HEK293 (cell line): ENCODE results near the gene HJURP.

Experiments
- CTCF ChIA-PET: fragments of 350-600 bp; formaldehyde crosslinking; extraction: SDS; loops from one replicate; lab custom pipeline; 2021; ENCODE audit warnings: antibody characterized with exemption; lab: Yijun Ruan, JAX
- POLR2A ChIA-PET: fragments of 300-600 bp; formaldehyde crosslinking; extraction: SDS; loops from one replicate; lab custom pipeline; 2020; ENCODE audit warnings: antibody characterized with exemption, inconsistent platforms; lab: Yijun Ruan, JAX
- H3K27ac ChIP-seq: fragments of 200-500 bp; sonication (Bioruptor generic); 2 replicates; pipeline ENCODE4 v1.5.1; 2014; ENCODE audit warnings: low read depth, low read length, control low read depth, inconsistent platforms; ENCODE audit errors: extremely low read depth
- H3K36me3 ChIP-seq, 2 experiments: fragments of 200-500 bp in 1 of 2; sonication (Bioruptor generic) in 1 of 2; 1 replicate in 1 of 2; 2 replicates in 1 of 2; pipeline ENCODE4 v1.5.1; 2014 to 2017; ENCODE audit warnings: inconsistent platforms in 2 of 2, low read length in 2 of 2; ENCODE audit not compliant: control insufficient read depth in 2 of 2, insufficient read depth in 1 of 2
- H3K4me1 ChIP-seq: fragments of 200-500 bp; sonication (Bioruptor generic); 2 replicates; pipeline ENCODE4 v1.5.1; 2014; ENCODE audit warnings: mild to moderate bottlenecking, low read length, inconsistent platforms; ENCODE audit not compliant: control insufficient read depth, insufficient read depth
- H3K4me3 ChIP-seq: 2 replicates; pipeline ENCODE4 v1.5.1; 2011; ENCODE audit warnings: low read depth, mild to moderate bottlenecking, control low read depth, low read length, moderate library complexity
- H3K9me3 ChIP-seq: fragments of 200-500 bp; sonication (Bioruptor generic); 2 replicates; pipeline ENCODE4 v1.5.1; 2014; ENCODE audit warnings: low read depth, low read length, inconsistent platforms; ENCODE audit not compliant: control insufficient read depth, insufficient read depth
- BCL6B ChIP-seq: fragments of 450-650 bp; formaldehyde crosslinking; IDR thresholded peaks from 2 replicates; pipeline ENCODE4 v1.5.1; 2017; ENCODE audit warnings: missing biosample characterization, missing genetic modification characterization
- GLI4 ChIP-seq: fragments of 450-650 bp; formaldehyde crosslinking; IDR thresholded peaks from 2 replicates; pipeline ENCODE4 v1.5.1; 2016; ENCODE audit warnings: missing biosample characterization, missing genetic modification characterization
- HOXA7 ChIP-seq: sonication (generic); formaldehyde crosslinking; IDR thresholded peaks from 2 replicates; pipeline ENCODE4 v1.8.1; 2022; ENCODE audit warnings: missing genetic modification reagents, borderline replicate concordance
- KLF8 ChIP-seq: fragments of 450-650 bp; formaldehyde crosslinking; IDR thresholded peaks from 2 replicates; pipeline ENCODE4 v1.5.1; 2016; ENCODE audit warnings: missing biosample characterization, missing genetic modification characterization
- PRDM4 ChIP-seq: fragments of 450-650 bp; formaldehyde crosslinking; IDR thresholded peaks from 2 replicates; pipeline ENCODE4 v1.5.1; 2017; ENCODE audit warnings: missing biosample characterization, missing genetic modification characterization
- ZBTB8A ChIP-seq: fragments of 450-650 bp; formaldehyde crosslinking; IDR thresholded peaks from 2 replicates; pipeline ENCODE4 v1.5.1; 2016; ENCODE audit warnings: missing biosample characterization, missing genetic modification characterization
- ZFP37 ChIP-seq: fragments of 450-650 bp; formaldehyde crosslinking; IDR thresholded peaks from 2 replicates; pipeline ENCODE4 v1.5.1; 2016; ENCODE audit warnings: missing biosample characterization, missing genetic modification characterization
- ZNF121 ChIP-seq: fragments of 450-650 bp; formaldehyde crosslinking; IDR thresholded peaks from 2 replicates; pipeline ENCODE4 v1.5.1; 2016; ENCODE audit warnings: missing biosample characterization, missing genetic modification characterization
- ZNF155 ChIP-seq: fragments of 450-650 bp; formaldehyde crosslinking; IDR thresholded peaks from 2 replicates; pipeline ENCODE4 v1.5.1; 2016; ENCODE audit warnings: missing biosample characterization, missing genetic modification characterization
- ZNF223 ChIP-seq: fragments of 450-650 bp; formaldehyde crosslinking; IDR thresholded peaks from 2 replicates; pipeline ENCODE4 v1.5.1; 2016; ENCODE audit warnings: missing biosample characterization, missing genetic modification characterization
- ZNF248 ChIP-seq: fragments of 450-650 bp; formaldehyde crosslinking; IDR thresholded peaks from 2 replicates; pipeline ENCODE4 v1.5.1; 2017; ENCODE audit warnings: missing biosample characterization, missing genetic modification characterization
- ZNF26 ChIP-seq: fragments of 450-650 bp; formaldehyde crosslinking; IDR thresholded peaks from 2 replicates; pipeline ENCODE4 v1.5.1; 2016; ENCODE audit warnings: missing biosample characterization, missing genetic modification characterization
- ZNF302 ChIP-seq: fragments of 450-650 bp; formaldehyde crosslinking; IDR thresholded peaks from 2 replicates; pipeline ENCODE4 v1.5.1; 2016; ENCODE audit warnings: missing biosample characterization, missing genetic modification characterization, low read depth
- ZNF335 ChIP-seq: fragments of 450-650 bp; formaldehyde crosslinking; conservative IDR thresholded peaks from 2 replicates; pipeline ENCODE4 v1.5.1; 2016; ENCODE audit warnings: missing biosample characterization, missing genetic modification characterization
- ZNF37A ChIP-seq: fragments of 450-650 bp; IDR thresholded peaks from 2 replicates; pipeline ENCODE4 v1.5.1; 2018; ENCODE audit warnings: missing biosample characterization, missing genetic modification characterization
- ZNF449 ChIP-seq: fragments of 450-650 bp; formaldehyde crosslinking; IDR thresholded peaks from 2 replicates; pipeline ENCODE4 v1.5.1; 2017; ENCODE audit warnings: missing biosample characterization, mild to moderate bottlenecking, missing genetic modification characterization, moderate library complexity
- ZNF488 ChIP-seq: fragments of 450-650 bp; formaldehyde crosslinking; IDR thresholded peaks from 2 replicates; pipeline ENCODE4 v1.5.1; 2016; ENCODE audit warnings: missing biosample characterization, missing genetic modification characterization
- ZNF521 ChIP-seq: fragments of 450-650 bp; formaldehyde crosslinking; IDR thresholded peaks from 2 replicates; pipeline ENCODE4 v1.5.1; 2017; ENCODE audit warnings: missing biosample characterization, mild to moderate bottlenecking, missing genetic modification characterization
- ZNF555 ChIP-seq: fragments of 450-650 bp; formaldehyde crosslinking; conservative IDR thresholded peaks from 2 replicates; pipeline ENCODE4 v1.5.1; 2017; ENCODE audit warnings: missing biosample characterization, mild to moderate bottlenecking, missing genetic modification characterization, inconsistent platforms
- ZNF596 ChIP-seq: fragments of 450-650 bp; IDR thresholded peaks from 2 replicates; pipeline ENCODE4 v1.5.0; 2018; ENCODE audit warnings: missing biosample characterization, mild to moderate bottlenecking, missing genetic modification characterization, moderate library complexity
- ZNF664 ChIP-seq: fragments of 450-650 bp; formaldehyde crosslinking; IDR thresholded peaks from 2 replicates; pipeline ENCODE4 v1.5.1; 2016; ENCODE audit warnings: missing biosample characterization, missing genetic modification characterization
- ZNF76 ChIP-seq: fragments of 450-650 bp; formaldehyde crosslinking; IDR thresholded peaks from 2 replicates; pipeline ENCODE4; 2016; ENCODE audit warnings: low read depth, missing biosample characterization, missing genetic modification characterization, borderline replicate concordance
- ZNF785 ChIP-seq: fragments of 450-650 bp; formaldehyde crosslinking; IDR thresholded peaks from 2 replicates; pipeline ENCODE4 v1.5.1; 2016; ENCODE audit warnings: missing biosample characterization, missing genetic modification characterization

HJURP gene

GRCh38 chr2:233838726-233839446 lies 15.4 kb downstream of the HJURP start:
- H3K9me3 ChIP-seq, result no peaks in the 10 kb centered on the region
- TF ChIP-seq ZNF521 (no peak), ZNF785 (tag by site-specific recombination) (no peak), ZNF223 (tag by site-specific recombination) (no peak), ZBTB8A (tag by site-specific recombination) (no peak), GLI4 (no peak)
- H3K27ac ChIP-seq, result no peak overlapping the region
- no peaks in the 10 kb centered on the region for H3K4me1 ChIP-seq
- ChIA-PET CTCF (interaction anchor here (0.9 kb wide), 1 partner anchor 19 kb away, joined by 3 read pairs; no protein-coding TSS in a partner anchor), POLR2A (interaction anchor here (0.9 to 1.4 kb wide), 3 partner anchors 11 to 272 kb away, joined by 3 to 6 read pairs (median 3); partner anchors contain the start of genes HJURP and USP40)
- H3K4me3 ChIP-seq, result no peak overlapping the region
- peaks cover 54 to 100% of the 10 kb centered on the region in 2 experiments for H3K36me3 ChIP-seq

- Histone ChIP-seq H3K4me1 (no peaks in the 10 kb centered on the region), H3K27ac (no peak overlapping the region), H3K4me3 (no peak overlapping the region), H3K36me3 (peaks cover 48 to 97% of the 10 kb centered on the region in 2 experiments), H3K9me3 (no peaks in the 10 kb centered on the region)
- TF ChIP-seq ZNF302 (tag by site-specific recombination), result no peak
- TF ChIP-seq ZNF121 (tag by site-specific recombination), result no peak
- no peak for TF ChIP-seq PRDM4 (tag by site-specific recombination)
- TF ChIP-seq ZNF596 (tag by site-specific recombination), result no peak
- no peak for TF ChIP-seq ZNF37A (tag by site-specific recombination)
- TF ChIP-seq HOXA7 (CRISPR knock-in tag), result no peak
- no peak for TF ChIP-seq ZNF664
- TF ChIP-seq ZNF76 (tag by site-specific recombination), result no peak
- TF ChIP-seq ZNF785 (tag by site-specific recombination), result no peak
- TF ChIP-seq KLF8 (tag by site-specific recombination), result no peak
- TF ChIP-seq ZNF555 (tag by site-specific recombination), result no peak
- no peak for TF ChIP-seq ZNF488 (tag by site-specific recombination)
- TF ChIP-seq ZNF248 (tag by site-specific recombination), result no peak
- TF ChIP-seq ZNF155 (tag by site-specific recombination), result no peak
- no peak for TF ChIP-seq ZNF449 (tag by site-specific recombination)
- TF ChIP-seq BCL6B (tag by site-specific recombination), result no peak
- TF ChIP-seq ZNF335 (tag by site-specific recombination), result no peak
- TF ChIP-seq ZNF26 (tag by site-specific recombination), result no peak
- TF ChIP-seq ZFP37 (tag by site-specific recombination), result no peak
- ChIA-PET CTCF (interaction anchor here (0.9 kb wide), 2 partner anchors 20 to 90 kb away, joined by 3 to 4 read pairs; no protein-coding TSS in a partner anchor), POLR2A (interaction anchor here (1.2 to 1.4 kb wide), 2 partner anchors 12 to 16 kb away, joined by 3 to 6 read pairs; partner anchors contain the start of gene HJURP)
Measured at GRCh38 chr2:233838251-233838650, 16.1 kb downstream of the HJURP start.
